ENCODE measurements around the gene GPR35.
"Not testable (repeated sequence)": the region's sequence is repeated elsewhere in the genome, so short reads cannot be mapped to it uniquely, and the experiment has no call there.

GPR35 gene

DNA sequence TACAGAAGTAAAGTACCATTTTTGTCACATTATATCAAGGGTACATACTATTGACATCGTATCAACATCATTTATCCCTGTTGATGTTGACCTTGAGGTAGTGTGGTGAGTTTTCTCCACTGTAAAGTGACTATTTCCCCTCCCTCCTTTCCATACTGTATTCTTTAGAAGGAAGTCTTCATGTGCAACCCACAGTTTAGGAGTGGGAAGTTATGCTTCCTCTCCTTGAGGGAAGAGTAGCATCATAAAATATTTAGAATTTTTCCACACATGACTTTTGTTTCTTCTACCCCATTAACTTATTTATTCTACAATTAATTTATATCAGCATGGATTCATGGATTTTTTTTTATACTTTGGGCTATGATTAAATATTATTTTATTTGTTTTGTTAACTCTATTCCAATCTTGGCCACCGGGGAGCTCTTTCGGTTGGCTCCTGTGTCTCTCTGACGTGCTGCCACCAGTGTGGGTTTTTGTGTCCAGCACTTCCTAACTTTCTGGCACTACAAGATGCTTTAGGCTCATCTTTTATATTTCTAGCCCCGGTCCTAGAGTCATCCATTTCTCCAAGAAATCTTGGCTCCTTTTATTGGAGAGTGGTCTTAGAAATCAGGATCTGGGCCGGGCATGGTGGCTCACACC is 38.4 kb downstream of the GPR35 start:
- no peak for DNase-seq

- no peak for DNase-seq
Measured at GRCh38 chr2:240664622-240665021, 39.3 kb downstream of the GPR35 start.

GRCh38 chr2:240670402-240670801 is 45.1 kb downstream of the GPR35 start:
- DNase-seq = no peak

- no peak for DNase-seq
Measured at GRCh38 chr2:240670950-240671349, 45.7 kb downstream of the GPR35 start.

- DNase-seq = no peak
Measured at GRCh38 chr2:240672076-240672700, 46.9 kb downstream of the GPR35 start.

DNA sequence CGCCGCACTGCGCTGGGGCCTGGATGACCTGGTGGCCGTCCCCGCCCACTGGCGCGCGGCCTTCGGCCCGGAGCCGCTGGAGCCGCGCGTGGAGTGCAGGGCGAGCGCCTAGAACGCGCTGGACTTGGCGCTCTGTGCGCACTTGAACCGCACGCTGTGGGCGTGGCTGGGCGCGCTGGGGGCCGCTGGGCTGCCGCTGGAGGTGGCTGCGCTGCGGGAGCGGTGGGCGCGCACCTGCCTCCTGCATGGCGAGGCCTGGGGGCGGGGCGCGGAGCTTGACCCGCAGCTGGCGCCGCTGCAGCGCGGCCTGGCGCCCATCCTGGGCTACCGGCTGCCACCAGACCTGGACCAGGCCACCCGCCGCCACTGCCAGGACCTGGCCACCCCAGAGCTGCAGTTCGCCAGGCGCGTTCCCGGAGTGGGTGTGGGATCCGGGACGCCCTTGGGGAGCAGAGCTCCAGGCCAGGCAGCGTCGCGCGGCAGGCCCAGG is 47.5 kb downstream of the GPR35 start:
- no peak for DNase-seq

GRCh38 chr2:240674461-240675184 is 49.3 kb downstream of the GPR35 start:
- DNase-seq = not testable (repeated sequence)

DNA sequence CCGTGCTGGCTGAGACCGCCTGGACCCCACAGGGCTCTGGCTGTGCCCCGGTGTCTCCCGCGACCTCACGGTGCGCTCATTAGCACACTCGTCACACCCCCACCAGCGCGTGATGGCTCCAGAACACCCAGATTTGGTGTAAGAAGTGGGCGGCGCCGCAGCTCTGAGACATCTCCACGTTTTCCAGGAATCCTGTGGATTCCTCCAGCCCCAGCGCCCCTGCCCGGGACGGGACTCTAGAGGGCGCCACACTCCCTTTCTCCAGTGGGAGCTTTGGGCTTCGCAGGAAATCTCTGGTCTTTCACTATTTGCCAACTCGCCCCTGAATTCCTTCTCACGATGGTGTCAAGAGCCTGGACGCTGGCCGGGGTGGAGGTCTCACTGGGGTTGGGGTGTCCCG is 50.1 kb downstream of the GPR35 start:
- not testable (repeated sequence) for DNase-seq

- not testable (repeated sequence) for DNase-seq
Measured at GRCh38 chr2:240678043-240678442, 52.8 kb downstream of the GPR35 start.

DNA sequence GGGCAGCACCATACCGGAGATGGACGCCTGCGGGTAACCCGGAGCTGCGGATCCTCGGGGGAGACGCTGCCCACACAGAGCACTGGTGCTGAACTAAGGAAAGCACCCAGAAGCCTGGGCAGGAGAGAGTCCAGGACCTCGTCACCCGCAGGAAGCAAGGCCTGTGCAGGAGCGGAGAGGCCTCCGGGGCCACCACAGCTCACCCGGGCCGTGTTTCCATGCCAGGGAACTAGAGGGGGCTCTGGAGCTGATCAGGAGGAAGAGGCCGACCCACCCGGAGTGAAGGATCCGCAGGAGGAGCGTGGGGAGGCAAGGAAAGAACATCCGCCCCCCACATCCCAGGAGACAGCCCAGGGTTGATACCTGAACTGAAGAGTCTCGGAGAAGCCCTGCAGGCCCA is 53.6 kb downstream of the GPR35 start:
- not testable (repeated sequence) for DNase-seq

DNA sequence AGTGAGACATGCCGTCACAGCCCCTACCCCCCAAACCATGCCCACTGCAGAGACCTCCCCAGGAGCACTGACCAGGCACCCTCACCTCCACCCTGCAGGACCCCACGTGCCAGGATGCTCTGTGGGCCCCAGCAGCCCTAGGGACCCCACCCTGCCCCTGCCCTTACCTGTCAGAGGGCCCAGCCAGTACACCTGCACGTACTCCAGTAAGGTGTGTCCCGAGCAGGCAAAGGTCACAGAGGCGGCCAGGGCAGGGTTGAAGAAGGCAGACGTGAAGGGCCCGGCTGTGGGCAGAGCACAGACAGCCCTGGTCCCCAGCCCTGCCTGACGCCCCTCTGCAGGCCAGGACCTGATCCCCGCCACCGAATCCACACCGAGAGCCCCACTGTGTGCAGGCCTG is 54.9 kb downstream of the GPR35 start:
- DNase-seq = not testable (repeated sequence)
